Hepatocyte (in vitro differentiated cells): Measurements from ENCODE around the gene KDELR3. TPM values are rescaled to one million over a fixed set of nuclear protein-coding genes. Genes with fewer than 3 reads are reported as not detected.

Experiments
- DNase-seq: peaks from one replicate; pipeline ENCODE4 v3.0.0-alpha.2; 2016; ENCODE audit warnings: low spot score
- H2AFZ ChIP-seq: fragments of 200-600 bp; sonication (generic); 2 replicates; pipeline ENCODE4 v1.6.0; 2016; ENCODE audit warnings: antibody characterized with exemption, mild to moderate bottlenecking
- H3K27ac ChIP-seq: fragments of 200-600 bp; sonication (generic); 2 replicates; pipeline ENCODE4 v1.5.1; 2016; ENCODE audit warnings: mild to moderate bottlenecking
- H3K27me3 ChIP-seq: fragments of 200-600 bp; sonication (generic); 2 replicates; pipeline ENCODE4 v1.6.1; 2016
- H3K36me3 ChIP-seq: fragments of 200-600 bp; sonication (generic); replicated peaks from 2 replicates; pipeline ENCODE4 v1.5.1; 2016; ENCODE audit warnings: low read depth; ENCODE audit not compliant: insufficient read depth
- H3K4me1 ChIP-seq: fragments of 200-600 bp; sonication (generic); 2 replicates; pipeline ENCODE4 v1.5.1; 2016; ENCODE audit warnings: mild to moderate bottlenecking, moderate library complexity; ENCODE audit not compliant: insufficient read depth
- H3K4me2 ChIP-seq: fragments of 200-600 bp; sonication (generic); 2 replicates; pipeline ENCODE4 v1.6.0; 2016
- H3K4me3 ChIP-seq: fragments of 200-600 bp; sonication (generic); 2 replicates; pipeline ENCODE4 v1.5.1; 2016; ENCODE audit warnings: mild to moderate bottlenecking
- H3K79me2 ChIP-seq: fragments of 200-600 bp; sonication (generic); 2 replicates; pipeline ENCODE4 v1.6.0; 2017; ENCODE audit warnings: mild to moderate bottlenecking
- H3K9me2 ChIP-seq: fragments of 200-600 bp; sonication (generic); replicated peaks from 2 replicates; pipeline ENCODE4 v1.6.0; 2017; ENCODE audit warnings: mild to moderate bottlenecking; ENCODE audit not compliant: insufficient read depth
- H3K9me3 ChIP-seq: fragments of 200-600 bp; sonication (generic); 2 replicates; pipeline ENCODE4 v1.5.1; 2016; ENCODE audit warnings: low read depth, mild to moderate bottlenecking
- H4K20me1 ChIP-seq: fragments of 200-600 bp; sonication (generic); 2 replicates; pipeline ENCODE4 v1.6.0; 2016; ENCODE audit warnings: mild to moderate bottlenecking; ENCODE audit not compliant: insufficient read depth, poor library complexity, severe bottlenecking
- CTCF ChIP-seq: fragments of 200-600 bp; sonication (generic); IDR thresholded peaks from 2 replicates; pipeline ENCODE4 v1.5.1; 2016; ENCODE audit warnings: antibody characterized with exemption, mild to moderate bottlenecking; ENCODE audit not compliant: poor library complexity
- EZH2 ChIP-seq: fragments of 200-600 bp; sonication (generic); IDR thresholded peaks from 2 replicates; pipeline ENCODE4 v1.6.1; 2016; ENCODE audit warnings: antibody characterized with exemption, mild to moderate bottlenecking, borderline replicate concordance
- EZH2phosphoT487 ChIP-seq: fragments of 200-600 bp; sonication (generic); IDR thresholded peaks from one replicate; pipeline ENCODE4 v1.6.1; 2018; ENCODE audit warnings: antibody characterized with exemption, mild to moderate bottlenecking, low read depth, moderate library complexity; ENCODE audit not compliant: unreplicated experiment, severe bottlenecking
- WGBS: methylation state at CpG from one replicate; pipeline ENCODE4 v1.1.6; 2016; ENCODE audit warnings: low lambda C conversion rate; ENCODE audit errors: missing lambda C conversion rate; 5-methylcytosine and 5-hydroxymethylcytosine counted together
- polyA plus RNA-seq: library from polyadenylated mRNA; unstranded; fragments of >200 nt; fragmentation: Nextera tagmentation; extraction: Ambion mirVana; gene quantifications from 2 replicates; pipeline ENCODE4 v1.2.1, GENCODE V29; 2016
- total RNA-seq: library from RNA; depleted of rRNA; stranded (reverse); fragments of >200 nt; gene quantifications from 2 replicates; pipeline ENCODE4 v1.2.3, GENCODE V29; 2014

The KDELR3 gene
- total and polyA plus RNA-seq, 2 experiments from 2014 or later: 92.4 to 171 TPM

GRCh38 chr22:38424525-38425080, 43.3 kb upstream of the KDELR3 start:
- H2AFZ ChIP-seq: no peak overlapping the region

GRCh38 chr22:38426628-38427027, 41.3 kb upstream of the KDELR3 start:
- 89% methylated on average over 13 of the region's 17 CpGs for WGBS
- TF ChIP-seq CTCF (no peak), EZH2 (no peak), EZH2phosphoT487 (no peak)

More at GRCh38 chr22:38424525-38425080, 43.3 kb upstream of the KDELR3 start:
- H3K4me1 ChIP-seq: peaks cover 4% of the 10 kb centered on the region
- no peak overlapping the region for H3K4me2 ChIP-seq
- TF ChIP-seq CTCF (no peak), EZH2phosphoT487 (no peak), EZH2 (no peak)
- H3K9me2 ChIP-seq: no peaks in the 10 kb centered on the region
- DNase-seq: no peak
- H3K27ac ChIP-seq: peak overlapping the region; percentile 27
- no peaks in the 10 kb centered on the region for H3K27me3 ChIP-seq
- no peak overlapping the region for H3K4me3 ChIP-seq
- no peaks in the 10 kb centered on the region for H4K20me1 ChIP-seq
- no peaks in the 10 kb centered on the region for H3K36me3 ChIP-seq
- H3K79me2 ChIP-seq: no peaks in the 10 kb centered on the region
- 83% methylated on average over 12 of the region's 12 CpGs for WGBS
- H3K9me3 ChIP-seq: no peaks in the 10 kb centered on the region

GRCh38 chr22:38427465-38427864, 40.4 kb upstream of the KDELR3 start:
- Histone ChIP-seq H3K27ac (no peak overlapping the region), H3K27me3 (no peaks in the 10 kb centered on the region), H3K9me3 (no peaks in the 10 kb centered on the region), H3K36me3 (no peaks in the 10 kb centered on the region), H3K79me2 (no peaks in the 10 kb centered on the region), H2AFZ (no peak overlapping the region), H3K4me3 (no peak overlapping the region), H3K4me1 (peaks cover 4% of the 10 kb centered on the region), H3K9me2 (no peaks in the 10 kb centered on the region), H3K4me2 (no peak overlapping the region), H4K20me1 (no peaks in the 10 kb centered on the region)
- over 99% methylated on average over 35 of the region's 36 CpGs for WGBS
- no peak for DNase-seq
- TF ChIP-seq CTCF (no peak), EZH2 (no peak), EZH2phosphoT487 (no peak)

More at GRCh38 chr22:38426628-38427027, 41.3 kb upstream of the KDELR3 start:
- no peaks in the 10 kb centered on the region for H3K9me2 ChIP-seq
- no peak overlapping the region for H3K4me2 ChIP-seq
- DNase-seq: no peak
- no peak overlapping the region for H2AFZ ChIP-seq
- no peaks in the 10 kb centered on the region for H4K20me1 ChIP-seq
- no peak overlapping the region for H3K4me3 ChIP-seq
- H3K79me2 ChIP-seq: no peaks in the 10 kb centered on the region
- no peaks in the 10 kb centered on the region for H3K36me3 ChIP-seq
- H3K27me3 ChIP-seq: no peaks in the 10 kb centered on the region
- no peaks in the 10 kb centered on the region for H3K9me3 ChIP-seq
- H3K4me1 ChIP-seq: peaks cover 4% of the 10 kb centered on the region
- no peak overlapping the region for H3K27ac ChIP-seq
